ENCODE data around the gene SLF2.
"Not testable (repeated sequence)": the region's sequence is repeated elsewhere in the genome, so short reads cannot be mapped to it uniquely, and the experiment has no call there.

The SLF2 gene

DNA sequence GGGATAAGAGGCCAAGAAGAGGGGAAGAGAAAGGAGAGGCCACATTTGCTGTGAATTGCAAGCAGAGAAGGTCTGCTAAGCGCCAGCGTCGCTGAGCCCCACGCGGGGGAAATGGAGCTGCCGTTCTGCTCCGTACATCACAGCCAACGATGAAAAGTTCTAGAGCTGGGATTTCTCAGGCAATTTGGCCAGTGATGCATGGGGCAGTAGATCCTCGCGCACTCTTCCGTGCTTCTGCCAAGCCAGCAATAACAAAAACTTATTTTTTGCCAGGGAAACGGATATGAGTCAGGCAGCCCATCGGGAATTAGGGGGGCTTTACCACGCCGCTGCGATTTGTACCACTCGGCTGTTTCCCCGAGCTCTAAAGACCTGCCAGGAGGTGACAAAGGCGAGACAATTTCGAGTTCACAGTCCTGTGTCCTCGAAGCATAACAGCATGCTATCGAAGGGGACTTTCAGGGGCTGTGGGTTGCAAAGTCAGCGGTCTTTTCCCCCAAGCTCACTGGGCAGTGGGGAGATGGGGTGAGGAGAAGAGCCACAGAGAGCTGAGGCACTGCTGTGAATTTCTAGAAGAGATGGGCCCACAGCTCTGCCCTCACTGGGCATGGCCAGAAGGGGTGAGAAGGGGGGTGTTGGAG lies 30.0 kb upstream of the SLF2 start:
- no peaks in the 10 kb centered on the region for H3K27me3 ChIP-seq (ENCODE audit: insufficient read depth, low read length)
- H3K23ac ChIP-seq (ENCODE audit: low read length): no peak overlapping the region
- H4K8ac ChIP-seq (ENCODE audit: low read depth, low read length): no peak overlapping the region
- no peak overlapping the region for H2AK5ac ChIP-seq (ENCODE audit: low read length)
- H2AFZ ChIP-seq (ENCODE audit: insufficient read depth, low read length, poor library complexity): no peak overlapping the region
- no peak for DNase-seq
- no peak overlapping the region for H2BK120ac ChIP-seq (ENCODE audit: insufficient read depth, low read length, poor library complexity)
- H3K4me3 ChIP-seq (ENCODE audit: low read depth, low read length): no peak overlapping the region
- no peaks in the 10 kb centered on the region for H3K79me2 ChIP-seq (ENCODE audit: control insufficient read depth, insufficient read depth, low read length, poor library complexity)
- no peak overlapping the region for H3K4ac ChIP-seq (ENCODE audit: low read depth, low read length)
- H2BK5ac ChIP-seq (ENCODE audit: low read depth, low read length, poor library complexity): no peak overlapping the region
- no peaks in the 10 kb centered on the region for H3K79me1 ChIP-seq (ENCODE audit: low read length)
- no peak overlapping the region for H3K18ac ChIP-seq (ENCODE audit: low read length)
- H3K4me1 ChIP-seq (ENCODE audit: control insufficient read depth in 1 of 2, insufficient read depth in 2 of 2, low read length in 2 of 2): peaks cover 5 to 6% of the 10 kb centered on the region in 2 experiments
- H3K27ac ChIP-seq (ENCODE audit: low read depth, low read length): no peak overlapping the region
- no CpG with 5 or more reads among the region's 23 CpGs for WGBS (ENCODE audit: extremely low coverage, insufficient coverage, insufficient read length)
- H2BK12ac ChIP-seq (ENCODE audit: low read length): no peak overlapping the region
- H3K9ac ChIP-seq (ENCODE audit: low read length): no peak overlapping the region
- H3K36me3 ChIP-seq (ENCODE audit: control insufficient read depth in 1 of 2, insufficient read depth in 2 of 2, low read length in 2 of 2): no peaks in the 10 kb centered on the region
- H3K14ac ChIP-seq (ENCODE audit: low read length): no peak overlapping the region
- no peak overlapping the region for H4K91ac ChIP-seq (ENCODE audit: low read depth, low read length)
- no peak overlapping the region for H3K4me2 ChIP-seq (ENCODE audit: low read length)
- no peaks in the 10 kb centered on the region for H3K9me3 ChIP-seq (ENCODE audit: insufficient read depth, low read depth, low read length)
- no peak overlapping the region for H4K12ac ChIP-seq (ENCODE audit: low read depth, low read length)

DNA sequence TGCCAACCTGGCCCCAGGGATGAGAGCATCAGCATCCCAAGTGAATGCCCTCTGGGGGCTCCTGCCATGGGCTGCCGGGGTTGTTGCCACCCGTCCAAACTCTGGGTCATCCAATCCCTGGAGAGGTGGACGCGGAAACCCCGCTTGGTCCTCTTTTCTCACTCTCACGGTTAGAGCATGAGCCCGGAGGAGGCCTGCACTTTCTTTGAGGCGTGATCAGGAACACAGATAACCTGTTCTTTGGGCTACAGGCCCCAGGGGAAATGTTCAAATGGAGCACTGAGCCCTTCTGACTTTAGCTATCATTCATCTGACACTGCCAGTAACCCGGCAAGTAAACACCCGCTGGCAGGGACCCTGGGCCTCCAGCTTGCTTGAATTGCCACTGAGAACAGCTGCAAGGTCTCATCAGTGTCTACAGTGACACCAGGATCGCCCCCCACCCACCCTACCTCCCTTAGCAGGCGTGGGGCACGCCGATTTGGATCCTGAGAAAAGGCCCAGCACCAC lies 29.4 kb upstream of the SLF2 start:
- Histone ChIP-seq H4K12ac (ENCODE audit: low read depth, low read length) (no peak overlapping the region), H3K79me2 (ENCODE audit: control insufficient read depth, insufficient read depth, low read length, poor library complexity) (no peaks in the 10 kb centered on the region), H3K27me3 (ENCODE audit: insufficient read depth, low read length) (no peaks in the 10 kb centered on the region), H4K8ac (ENCODE audit: low read depth, low read length) (no peak overlapping the region), H3K4ac (ENCODE audit: low read depth, low read length) (no peak overlapping the region), H3K14ac (ENCODE audit: low read length) (no peak overlapping the region), H2BK5ac (ENCODE audit: low read depth, low read length, poor library complexity) (no peak overlapping the region), H3K4me2 (ENCODE audit: low read length) (no peak overlapping the region), H3K4me3 (ENCODE audit: low read depth, low read length) (no peak overlapping the region), H3K9me3 (ENCODE audit: insufficient read depth, low read depth, low read length) (no peaks in the 10 kb centered on the region), H4K91ac (ENCODE audit: low read depth, low read length) (no peak overlapping the region), H3K27ac (ENCODE audit: low read depth, low read length) (no peak overlapping the region), H3K18ac (ENCODE audit: low read length) (no peak overlapping the region), H3K4me1 (ENCODE audit: control insufficient read depth in 1 of 2, insufficient read depth in 2 of 2, low read length in 2 of 2) (peaks cover 5 to 6% of the 10 kb centered on the region in 2 experiments), H2AK5ac (ENCODE audit: low read length) (no peak overlapping the region), H2BK120ac (ENCODE audit: insufficient read depth, low read length, poor library complexity) (no peak overlapping the region), H3K23ac (ENCODE audit: low read length) (no peak overlapping the region), H3K36me3 (ENCODE audit: control insufficient read depth in 1 of 2, insufficient read depth in 2 of 2, low read length in 2 of 2) (no peaks in the 10 kb centered on the region), H2AFZ (ENCODE audit: insufficient read depth, low read length, poor library complexity) (no peak overlapping the region), H3K9ac (ENCODE audit: low read length) (no peak overlapping the region), H3K79me1 (ENCODE audit: low read length) (no peaks in the 10 kb centered on the region), H2BK12ac (ENCODE audit: low read length) (no peak overlapping the region)
- WGBS (ENCODE audit: extremely low coverage, insufficient coverage, insufficient read length): no CpG with 5 or more reads among the region's 14 CpGs
- no peak for DNase-seq

DNA sequence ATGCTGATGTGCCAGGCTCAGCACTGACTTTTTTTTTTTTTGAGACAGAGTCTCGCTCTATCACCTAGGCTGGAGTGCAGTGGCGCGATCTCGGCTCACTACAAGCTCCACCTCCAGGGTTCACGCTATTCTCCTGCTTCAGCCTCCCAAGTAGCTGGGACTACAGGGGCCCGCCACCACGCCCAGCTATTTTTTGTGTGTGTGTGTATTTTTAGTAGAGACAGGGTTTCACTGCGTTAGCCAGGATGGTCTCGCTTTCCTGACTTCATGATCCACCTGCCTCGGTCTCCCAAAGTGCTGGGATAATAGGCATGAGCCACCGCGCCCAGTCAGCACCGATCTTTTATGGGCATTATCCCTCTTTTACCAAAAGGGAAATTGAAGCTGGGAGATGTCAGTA lies 27.2 kb upstream of the SLF2 start:
- not testable (repeated sequence) for H3K23ac ChIP-seq (ENCODE audit: low read length); H3K27ac ChIP-seq (ENCODE audit: low read depth, low read length); H3K9me3 ChIP-seq (ENCODE audit: insufficient read depth, low read depth, low read length); H3K9ac ChIP-seq (ENCODE audit: low read length); H4K12ac ChIP-seq (ENCODE audit: low read depth, low read length); DNase-seq; H3K4me2 ChIP-seq (ENCODE audit: low read length); H3K36me3 ChIP-seq (ENCODE audit: control insufficient read depth in 1 of 2, insufficient read depth in 2 of 2, low read length in 2 of 2); H3K4me3 ChIP-seq (ENCODE audit: low read depth, low read length); H2BK5ac ChIP-seq (ENCODE audit: low read depth, low read length, poor library complexity); H3K14ac ChIP-seq (ENCODE audit: low read length); H3K18ac ChIP-seq (ENCODE audit: low read length); H3K4ac ChIP-seq (ENCODE audit: low read depth, low read length); H3K79me1 ChIP-seq (ENCODE audit: low read length); H4K8ac ChIP-seq (ENCODE audit: low read depth, low read length); H3K79me2 ChIP-seq (ENCODE audit: control insufficient read depth, insufficient read depth, low read length, poor library complexity); H4K91ac ChIP-seq (ENCODE audit: low read depth, low read length); H2AK5ac ChIP-seq (ENCODE audit: low read length); H2AFZ ChIP-seq (ENCODE audit: insufficient read depth, low read length, poor library complexity); H3K4me1 ChIP-seq (ENCODE audit: control insufficient read depth in 1 of 2, insufficient read depth in 2 of 2, low read length in 2 of 2); H2BK120ac ChIP-seq (ENCODE audit: insufficient read depth, low read length, poor library complexity); H2BK12ac ChIP-seq (ENCODE audit: low read length); H3K27me3 ChIP-seq (ENCODE audit: insufficient read depth, low read length)
- no CpG with 5 or more reads among the region's 13 CpGs for WGBS (ENCODE audit: extremely low coverage, insufficient coverage, insufficient read length)

DNA sequence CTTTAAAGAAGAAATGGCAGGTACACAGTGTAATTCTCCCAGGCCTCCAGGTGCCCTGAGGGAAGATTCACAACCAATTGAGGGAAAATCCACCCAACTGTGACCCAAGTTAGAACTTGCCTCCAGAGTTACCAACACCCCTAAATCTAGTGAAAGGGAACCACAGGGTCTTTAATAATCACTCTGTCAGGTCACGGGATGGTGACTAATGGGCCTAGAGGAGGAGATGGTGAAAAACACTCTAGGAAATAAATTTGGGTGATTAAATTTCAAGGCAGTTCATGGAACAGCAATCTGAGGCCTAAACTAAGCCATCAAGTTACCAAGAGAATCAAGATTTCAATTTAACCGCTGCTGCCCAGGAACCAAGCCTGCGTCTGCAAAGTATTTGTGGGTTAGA lies 26.7 kb upstream of the SLF2 start:
- WGBS (ENCODE audit: extremely low coverage, insufficient coverage, insufficient read length): no CpG with 5 or more reads among the region's 3 CpGs
- H4K12ac ChIP-seq (ENCODE audit: low read depth, low read length): no peak overlapping the region
- H3K79me1 ChIP-seq (ENCODE audit: low read length): no peaks in the 10 kb centered on the region

More for the DNA sequence above, 26.7 kb upstream of the SLF2 start:
- H3K36me3 ChIP-seq (ENCODE audit: control insufficient read depth in 1 of 2, insufficient read depth in 2 of 2, low read length in 2 of 2): no peaks in the 10 kb centered on the region
- H3K9me3 ChIP-seq (ENCODE audit: insufficient read depth, low read depth, low read length): no peaks in the 10 kb centered on the region
- H3K4ac ChIP-seq (ENCODE audit: low read depth, low read length): no peak overlapping the region
- no peak overlapping the region for H4K8ac ChIP-seq (ENCODE audit: low read depth, low read length)
- H3K18ac ChIP-seq (ENCODE audit: low read length): no peak overlapping the region
- no peak overlapping the region for H3K14ac ChIP-seq (ENCODE audit: low read length)
- H4K91ac ChIP-seq (ENCODE audit: low read depth, low read length): no peak overlapping the region
- H3K4me1 ChIP-seq (ENCODE audit: control insufficient read depth in 1 of 2, insufficient read depth in 2 of 2, low read length in 2 of 2): peaks cover 5 to 6% of the 10 kb centered on the region in 2 experiments
- H2AFZ ChIP-seq (ENCODE audit: insufficient read depth, low read length, poor library complexity): no peak overlapping the region
- H3K4me2 ChIP-seq (ENCODE audit: low read length): no peak overlapping the region
- no peak for DNase-seq
- H3K79me2 ChIP-seq (ENCODE audit: control insufficient read depth, insufficient read depth, low read length, poor library complexity): no peaks in the 10 kb centered on the region
- no peak overlapping the region for H3K9ac ChIP-seq (ENCODE audit: low read length)
- no peak overlapping the region for H2BK12ac ChIP-seq (ENCODE audit: low read length)
- no peak overlapping the region for H3K4me3 ChIP-seq (ENCODE audit: low read depth, low read length)
- no peak overlapping the region for H2BK120ac ChIP-seq (ENCODE audit: insufficient read depth, low read length, poor library complexity)
- no peak overlapping the region for H2AK5ac ChIP-seq (ENCODE audit: low read length)
- no peaks in the 10 kb centered on the region for H3K27me3 ChIP-seq (ENCODE audit: insufficient read depth, low read length)
- no peak overlapping the region for H2BK5ac ChIP-seq (ENCODE audit: low read depth, low read length, poor library complexity)
- no peak overlapping the region for H3K27ac ChIP-seq (ENCODE audit: low read depth, low read length)
- H3K23ac ChIP-seq (ENCODE audit: low read length): no peak overlapping the region
